NB4 (cell line): ENCODE results near the gene BACH2.

ENCODE experiments used
- DNase-seq: peaks from one replicate; pipeline ENCODE4 v3.0.0; 2010; ENCODE audit warnings: low read depth
- H3K4me3 ChIP-seq: one replicate; pipeline ENCODE4 v1.5.1; 2011; ENCODE audit warnings: mild to moderate bottlenecking, low read depth, low read length, moderate library complexity
- CTCF ChIP-seq: IDR thresholded peaks from one replicate; pipeline ENCODE4 v1.5.1; 2012; ENCODE audit warnings: low read depth, low read length
- MAX ChIP-seq: IDR thresholded peaks from 2 replicates; pipeline ENCODE4 v1.6.1; 2011; ENCODE audit warnings: low read depth, low read length
- MYC ChIP-seq: IDR thresholded peaks from 2 replicates; pipeline ENCODE4 v1.6.1; 2011; ENCODE audit warnings: low read depth, low read length
- POLR2A ChIP-seq: IDR thresholded peaks from 2 replicates; pipeline ENCODE4 v1.6.1; 2011; ENCODE audit warnings: mild to moderate bottlenecking; ENCODE audit not compliant: insufficient read length; ENCODE audit errors: extremely low read depth

The BACH2 gene

GRCh38 chr6:90149280-90149679, 147.4 kb downstream of the BACH2 start:
- H3K4me3 ChIP-seq: no peak overlapping the region
- TF ChIP-seq MAX (no peak), MYC (no peak), POLR2A (no peak), CTCF (no peak)
- DNase-seq: no peak

GRCh38 chr6:90148867-90149266, 147.8 kb downstream of the BACH2 start:
- TF ChIP-seq MYC: no peak
- no peak for TF ChIP-seq MAX
- TF ChIP-seq POLR2A: no peak
- TF ChIP-seq CTCF: no peak
- no peak for DNase-seq
- no peak overlapping the region for H3K4me3 ChIP-seq

GRCh38 chr6:90146921-90147649, 149.6 kb downstream of the BACH2 start:
- H3K4me3 ChIP-seq: no peak overlapping the region
- peak; percentile 50 for DNase-seq
- no peak for TF ChIP-seq MYC
- TF ChIP-seq CTCF: no peak
- TF ChIP-seq MAX: no peak
- TF ChIP-seq POLR2A: no peak

GRCh38 chr6:90146024-90146423, 150.6 kb downstream of the BACH2 start:
- no peak overlapping the region for H3K4me3 ChIP-seq
- DNase-seq: no peak
- TF ChIP-seq POLR2A (no peak), MAX (no peak), CTCF (no peak), MYC (no peak)

- no peak overlapping the region for H3K4me3 ChIP-seq
- no peak for DNase-seq
- no peak for TF ChIP-seq CTCF
- TF ChIP-seq MAX: no peak
- TF ChIP-seq POLR2A: no peak
- no peak for TF ChIP-seq MYC
Measured at GRCh38 chr6:90144928-90145555, 151.6 kb downstream of the BACH2 start.
